ENCODE results near the gene APOC1.

GRCh38 chr19:44959691-44960090 lies 45.3 kb downstream of the APOC1 start:
- TF ChIP-seq CTCF (IDR thresholded peaks at IDR 0.05; ENCODE audit: insufficient read depth, low read depth, low read length): no peak
- TF ChIP-seq EZH2 (IDR thresholded peaks at IDR 0.05; ENCODE audit: insufficient read depth, low read length): no peak

Measured in astrocyte (in vitro differentiated cells and primary cell).